GM23338 (cell line): ENCODE measurements around the gene SSU72.

ENCODE experiments used
- ETS1 ChIP-seq: IDR thresholded peaks from 2 replicates; pipeline ENCODE4 v1.6.1; 2016; ENCODE audit warnings: antibody characterized with exemption
- EZH2 ChIP-seq: fragments of 200-600 bp; sonication (generic); IDR thresholded peaks from one replicate; pipeline ENCODE4 v1.8.0; 2017; ENCODE audit warnings: antibody characterized with exemption, mild to moderate bottlenecking, low read depth; ENCODE audit not compliant: unreplicated experiment
- EZH2phosphoT487 ChIP-seq: fragments of 200-600 bp; sonication (generic); IDR thresholded peaks from one replicate; pipeline ENCODE4 v1.8.1; 2018; ENCODE audit warnings: antibody characterized with exemption; ENCODE audit not compliant: unreplicated experiment
- JUNB ChIP-seq: IDR thresholded peaks from one replicate; pipeline ENCODE4 v1.6.1; 2016; ENCODE audit warnings: antibody characterized with exemption; ENCODE audit not compliant: unreplicated experiment
- NANOG ChIP-seq: IDR thresholded peaks from 2 replicates; pipeline ENCODE4 v1.6.1; 2016; ENCODE audit warnings: antibody characterized with exemption, borderline replicate concordance
- POLR2AphosphoS5 ChIP-seq: IDR thresholded peaks from 2 replicates; pipeline ENCODE4 v1.6.1; 2016; ENCODE audit warnings: antibody characterized with exemption, low read depth
- REST ChIP-seq: IDR thresholded peaks from one replicate; pipeline ENCODE4 v1.6.1; 2018; ENCODE audit warnings: antibody characterized with exemption; ENCODE audit not compliant: unreplicated experiment
- STAT1 ChIP-seq: IDR thresholded peaks from one replicate; pipeline ENCODE4 v1.6.1; 2016; ENCODE audit warnings: antibody characterized with exemption; ENCODE audit not compliant: unreplicated experiment
- ZNF114 ChIP-seq: fragments of 250-450 bp; sonication (Bioruptor Pico); IDR thresholded peaks from 2 replicates; pipeline ENCODE4 v1.5.0; 2020; ENCODE audit warnings: mild to moderate bottlenecking, moderate library complexity
- ZNF331 ChIP-seq: fragments of 250-450 bp; sonication (Bioruptor Pico); IDR thresholded peaks from 2 replicates; pipeline ENCODE4 v1.5.0; 2020; ENCODE audit warnings: low read depth, mild to moderate bottlenecking, moderate library complexity
- TF ChIP-seq, protein P1 (sequence below), 2 experiments: fragments of 200-600 bp in 1 of 2; sonication (generic) in 1 of 2; conservative IDR thresholded peaks; 2 replicates each; pipeline versions ENCODE4 v1.5.1 to v1.6.1; 2016 to 2017; ENCODE audit warnings: antibody characterized with exemption in 2 of 2, low read depth in 2 of 2, mild to moderate bottlenecking in 2 of 2, moderate library complexity in 1 of 2

- TF ChIP-seq, protein P1, sequence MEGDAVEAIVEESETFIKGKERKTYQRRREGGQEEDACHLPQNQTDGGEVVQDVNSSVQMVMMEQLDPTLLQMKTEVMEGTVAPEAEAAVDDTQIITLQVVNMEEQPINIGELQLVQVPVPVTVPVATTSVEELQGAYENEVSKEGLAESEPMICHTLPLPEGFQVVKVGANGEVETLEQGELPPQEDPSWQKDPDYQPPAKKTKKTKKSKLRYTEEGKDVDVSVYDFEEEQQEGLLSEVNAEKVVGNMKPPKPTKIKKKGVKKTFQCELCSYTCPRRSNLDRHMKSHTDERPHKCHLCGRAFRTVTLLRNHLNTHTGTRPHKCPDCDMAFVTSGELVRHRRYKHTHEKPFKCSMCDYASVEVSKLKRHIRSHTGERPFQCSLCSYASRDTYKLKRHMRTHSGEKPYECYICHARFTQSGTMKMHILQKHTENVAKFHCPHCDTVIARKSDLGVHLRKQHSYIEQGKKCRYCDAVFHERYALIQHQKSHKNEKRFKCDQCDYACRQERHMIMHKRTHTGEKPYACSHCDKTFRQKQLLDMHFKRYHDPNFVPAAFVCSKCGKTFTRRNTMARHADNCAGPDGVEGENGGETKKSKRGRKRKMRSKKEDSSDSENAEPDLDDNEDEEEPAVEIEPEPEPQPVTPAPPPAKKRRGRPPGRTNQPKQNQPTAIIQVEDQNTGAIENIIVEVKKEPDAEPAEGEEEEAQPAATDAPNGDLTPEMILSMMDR (conservative IDR thresholded peaks at IDR 0.05; ENCODE audit: low read depth in 2 of 2), result no peak
- no peak for TF ChIP-seq EZH2phosphoT487
- TF ChIP-seq REST, result no peak
- TF ChIP-seq EZH2, result no peak
- TF ChIP-seq ZNF114, result no peak
- no peak for TF ChIP-seq POLR2AphosphoS5
- no peak for TF ChIP-seq JUNB
- TF ChIP-seq ETS1, result no peak
- no peak for TF ChIP-seq STAT1
- TF ChIP-seq NANOG, result no peak
- no peak for TF ChIP-seq ZNF331
These were observed 38.9 kb upstream of the SSU72 start for GRCh38 chr1:1613509-1614082.
